NCI-H524 (cell line): ENCODE results near the gene RIMBP3B.
"Not testable (repeated sequence)": the region's sequence is repeated elsewhere in the genome, so short reads cannot be mapped to it uniquely, and the experiment has no call there.

Experiments used
- DNase-seq, 2 experiments: peaks; one replicate each; lab custom pipeline; 2025; lab: John Stamatoyannopoulos, UW

Gene RIMBP3B, protein sequence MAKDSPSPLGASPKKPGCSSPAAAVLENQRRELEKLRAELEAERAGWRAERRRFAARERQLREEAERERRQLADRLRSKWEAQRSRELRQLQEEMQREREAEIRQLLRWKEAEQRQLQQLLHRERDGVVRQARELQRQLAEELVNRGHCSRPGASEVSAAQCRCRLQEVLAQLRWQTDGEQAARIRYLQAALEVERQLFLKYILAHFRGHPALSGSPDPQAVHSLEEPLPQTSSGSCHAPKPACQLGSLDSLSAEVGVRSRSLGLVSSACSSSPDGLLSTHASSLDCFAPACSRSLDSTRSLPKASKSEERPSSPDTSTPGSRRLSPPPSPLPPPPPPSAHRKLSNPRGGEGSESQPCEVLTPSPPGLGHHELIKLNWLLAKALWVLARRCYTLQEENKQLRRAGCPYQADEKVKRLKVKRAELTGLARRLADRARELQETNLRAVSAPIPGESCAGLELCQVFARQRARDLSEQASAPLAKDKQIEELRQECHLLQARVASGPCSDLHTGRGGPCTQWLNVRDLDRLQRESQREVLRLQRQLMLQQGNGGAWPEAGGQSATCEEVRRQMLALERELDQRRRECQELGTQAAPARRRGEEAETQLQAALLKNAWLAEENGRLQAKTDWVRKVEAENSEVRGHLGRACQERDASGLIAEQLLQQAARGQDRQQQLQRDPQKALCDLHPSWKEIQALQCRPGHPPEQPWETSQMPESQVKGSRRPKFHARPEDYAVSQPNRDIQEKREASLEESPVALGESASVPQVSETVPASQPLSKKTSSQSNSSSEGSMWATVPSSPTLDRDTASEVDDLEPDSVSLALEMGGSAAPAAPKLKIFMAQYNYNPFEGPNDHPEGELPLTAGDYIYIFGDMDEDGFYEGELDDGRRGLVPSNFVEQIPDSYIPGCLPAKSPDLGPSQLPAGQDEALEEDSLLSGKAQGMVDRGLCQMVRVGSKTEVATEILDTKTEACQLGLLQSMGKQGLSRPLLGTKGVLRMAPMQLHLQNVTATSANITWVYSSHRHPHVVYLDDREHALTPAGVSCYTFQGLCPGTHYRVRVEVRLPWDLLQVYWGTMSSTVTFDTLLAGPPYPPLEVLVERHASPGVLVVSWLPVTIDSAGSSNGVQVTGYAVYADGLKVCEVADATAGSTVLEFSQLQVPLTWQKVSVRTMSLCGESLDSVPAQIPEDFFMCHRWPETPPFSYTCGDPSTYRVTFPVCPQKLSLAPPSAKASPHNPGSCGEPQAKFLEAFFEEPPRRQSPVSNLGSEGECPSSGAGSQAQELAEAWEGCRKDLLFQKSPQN (N-terminal part only)

DNA sequence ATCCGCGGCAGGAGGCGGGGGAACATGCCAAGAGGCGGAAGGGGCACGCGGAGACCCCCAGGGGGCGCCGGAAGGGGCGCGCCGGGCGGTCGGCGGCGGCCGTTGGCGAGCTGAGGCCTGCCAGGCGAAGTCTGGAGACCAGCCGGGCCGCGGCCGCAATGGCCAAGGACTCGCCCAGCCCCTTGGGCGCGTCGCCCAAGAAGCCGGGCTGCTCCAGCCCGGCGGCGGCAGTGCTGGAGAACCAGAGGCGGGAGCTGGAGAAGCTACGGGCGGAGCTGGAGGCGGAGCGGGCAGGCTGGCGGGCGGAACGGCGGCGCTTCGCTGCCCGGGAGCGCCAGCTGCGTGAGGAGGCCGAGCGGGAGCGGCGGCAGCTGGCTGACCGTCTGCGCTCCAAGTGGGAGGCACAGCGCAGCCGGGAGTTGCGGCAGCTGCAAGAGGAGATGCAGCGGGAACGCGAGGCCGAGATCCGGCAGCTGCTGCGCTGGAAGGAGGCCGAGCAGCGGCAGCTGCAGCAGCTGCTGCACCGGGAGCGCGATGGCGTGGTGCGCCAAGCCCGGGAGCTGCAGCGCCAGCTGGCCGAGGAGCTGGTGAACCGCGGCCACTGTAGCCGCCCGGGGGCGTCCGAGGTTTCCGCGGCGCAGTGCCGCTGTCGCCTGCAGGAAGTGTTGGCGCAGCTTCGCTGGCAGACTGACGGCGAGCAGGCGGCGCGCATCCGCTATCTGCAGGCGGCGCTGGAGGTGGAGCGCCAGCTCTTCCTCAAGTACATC lies at the start of gene RIMBP3B:
Gene RIMBP3B (plus strand): TSS at position 51 of the 767 bp plus-strand sequence. CDS start 108 bp downstream, at position 159.
- DNase-seq, result not testable (repeated sequence)

DNA sequence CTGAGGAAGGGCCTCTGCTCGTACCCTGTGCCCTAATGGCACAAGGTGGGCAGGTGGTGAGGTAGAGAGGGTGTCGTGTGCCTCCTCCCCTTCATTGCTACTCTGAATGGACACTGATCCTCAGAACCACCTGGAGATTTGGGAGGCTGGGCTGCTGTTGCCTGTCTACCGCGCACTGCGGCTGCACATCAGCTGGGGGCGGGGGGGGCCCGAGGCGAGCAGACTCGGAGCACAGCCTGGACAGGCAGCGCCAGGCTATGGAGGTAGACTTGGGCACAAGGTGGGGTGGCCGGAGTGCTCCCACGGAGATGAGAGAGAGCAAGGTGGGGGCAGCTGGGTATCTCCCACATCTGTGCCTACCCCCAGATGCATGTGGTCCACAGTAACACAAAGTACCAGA lies 26.0 kb upstream of the RIMBP3B start:
- not testable (repeated sequence) for DNase-seq

- DNase-seq, result not testable (repeated sequence)
Observed at GRCh38 chr22:21360525-21360924, 23.0 kb upstream of the RIMBP3B start.

DNA sequence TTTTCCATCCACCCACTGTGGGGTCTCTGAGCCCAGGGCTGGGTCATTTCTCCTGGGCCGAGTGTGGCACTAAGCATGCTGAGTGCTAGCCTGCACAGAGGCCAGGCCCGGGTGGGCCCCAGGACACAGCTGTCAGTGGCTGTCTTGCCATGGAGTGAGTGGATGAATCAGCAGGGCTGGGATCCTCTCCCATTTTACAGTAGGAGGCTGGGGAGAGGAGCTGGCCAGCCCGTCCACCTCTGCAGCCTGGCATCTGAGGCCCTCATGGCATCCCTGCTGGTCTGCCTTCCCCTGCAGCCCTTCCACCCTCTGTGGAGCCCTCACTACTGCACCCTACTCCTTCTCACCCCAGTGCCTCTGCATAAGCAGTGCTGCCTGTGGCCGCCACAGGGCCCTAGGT lies 21.1 kb upstream of the RIMBP3B start:
- not testable (repeated sequence) for DNase-seq

GRCh38 chr22:21363061-21363460 lies 20.5 kb upstream of the RIMBP3B start:
- DNase-seq, result not testable (repeated sequence)

- DNase-seq, result not testable (repeated sequence)
Observed at GRCh38 chr22:21363803-21364202, 19.7 kb upstream of the RIMBP3B start.

DNA sequence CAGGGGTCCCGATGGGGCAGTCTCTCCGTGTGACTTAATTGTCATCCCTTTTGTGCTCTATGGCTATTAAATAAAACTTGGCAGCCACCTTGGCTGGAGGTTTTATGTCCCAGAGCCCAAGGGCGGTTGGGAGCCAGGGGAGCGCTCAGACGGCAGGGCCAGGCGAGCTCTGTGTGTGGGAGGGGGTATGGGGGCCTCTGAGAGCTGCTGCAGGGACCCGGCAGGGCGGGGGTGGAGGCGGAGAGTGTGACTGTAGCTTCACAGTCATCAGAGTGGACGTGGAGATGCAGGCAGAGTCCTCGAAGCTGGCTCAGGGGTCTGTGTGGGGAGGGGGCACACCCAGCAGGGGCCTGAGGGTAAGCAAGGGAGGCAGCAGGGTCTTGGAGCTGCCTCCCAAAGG lies 19.2 kb upstream of the RIMBP3B start:
- DNase-seq, result not testable (repeated sequence)

DNA sequence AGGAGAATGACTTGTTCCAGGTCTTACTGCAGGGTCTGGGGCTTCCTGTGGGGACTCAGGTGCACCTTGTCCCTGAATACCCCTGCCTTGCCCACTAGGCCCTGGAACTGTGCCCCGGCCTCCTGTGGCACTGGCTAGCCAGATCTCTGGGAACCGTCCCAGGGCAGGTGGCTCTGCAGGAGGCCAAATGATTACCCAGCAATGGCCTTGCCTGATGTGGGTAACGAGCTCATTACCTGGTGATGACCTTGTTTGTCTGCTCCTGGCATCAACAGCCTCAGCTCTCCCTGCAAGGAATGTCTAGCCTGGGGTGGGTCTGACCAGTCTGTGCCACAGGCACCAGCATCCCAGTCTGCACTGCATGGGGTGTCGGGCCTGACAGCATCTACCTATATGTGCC lies 18.2 kb upstream of the RIMBP3B start:
- not testable (repeated sequence) for DNase-seq

DNA sequence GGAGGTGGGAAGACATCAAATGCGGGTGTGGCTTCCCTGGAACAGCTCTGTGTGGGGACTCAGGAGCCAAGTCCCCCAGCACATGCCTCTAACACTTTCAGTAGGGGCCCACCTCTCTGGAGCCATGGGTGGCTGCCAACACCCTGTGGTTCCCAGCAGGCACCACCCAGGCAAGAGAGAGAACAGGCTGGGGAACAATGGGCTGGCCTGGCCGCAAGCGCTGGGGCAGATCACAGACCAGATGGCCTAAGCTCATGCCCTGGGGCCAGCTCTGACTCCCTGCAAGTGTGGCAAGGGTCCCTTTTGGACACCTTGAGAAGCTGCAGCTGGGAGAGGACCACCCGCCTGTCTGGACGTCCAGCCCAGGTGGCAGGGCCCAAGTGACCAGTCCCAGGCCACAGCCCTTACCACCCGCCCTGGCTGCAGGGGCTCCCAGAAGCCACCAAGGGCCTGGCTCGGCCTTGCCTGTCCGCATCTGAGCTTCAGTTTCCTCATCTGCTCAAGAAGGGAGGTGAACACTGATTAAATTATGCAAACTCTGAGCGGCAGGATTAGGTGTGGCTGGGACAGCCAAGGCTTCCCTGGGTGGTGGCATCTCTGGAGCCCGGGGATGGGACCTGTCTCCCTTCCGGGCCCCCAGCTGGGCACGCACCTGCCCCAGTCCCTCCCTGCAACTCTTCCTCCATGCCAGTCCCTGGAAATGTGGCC lies 14.8 kb upstream of the RIMBP3B start:
- not testable (repeated sequence) for DNase-seq

- DNase-seq, result not testable (repeated sequence)
Observed at GRCh38 chr22:21375880-21376279, 7.7 kb upstream of the RIMBP3B start.

DNA sequence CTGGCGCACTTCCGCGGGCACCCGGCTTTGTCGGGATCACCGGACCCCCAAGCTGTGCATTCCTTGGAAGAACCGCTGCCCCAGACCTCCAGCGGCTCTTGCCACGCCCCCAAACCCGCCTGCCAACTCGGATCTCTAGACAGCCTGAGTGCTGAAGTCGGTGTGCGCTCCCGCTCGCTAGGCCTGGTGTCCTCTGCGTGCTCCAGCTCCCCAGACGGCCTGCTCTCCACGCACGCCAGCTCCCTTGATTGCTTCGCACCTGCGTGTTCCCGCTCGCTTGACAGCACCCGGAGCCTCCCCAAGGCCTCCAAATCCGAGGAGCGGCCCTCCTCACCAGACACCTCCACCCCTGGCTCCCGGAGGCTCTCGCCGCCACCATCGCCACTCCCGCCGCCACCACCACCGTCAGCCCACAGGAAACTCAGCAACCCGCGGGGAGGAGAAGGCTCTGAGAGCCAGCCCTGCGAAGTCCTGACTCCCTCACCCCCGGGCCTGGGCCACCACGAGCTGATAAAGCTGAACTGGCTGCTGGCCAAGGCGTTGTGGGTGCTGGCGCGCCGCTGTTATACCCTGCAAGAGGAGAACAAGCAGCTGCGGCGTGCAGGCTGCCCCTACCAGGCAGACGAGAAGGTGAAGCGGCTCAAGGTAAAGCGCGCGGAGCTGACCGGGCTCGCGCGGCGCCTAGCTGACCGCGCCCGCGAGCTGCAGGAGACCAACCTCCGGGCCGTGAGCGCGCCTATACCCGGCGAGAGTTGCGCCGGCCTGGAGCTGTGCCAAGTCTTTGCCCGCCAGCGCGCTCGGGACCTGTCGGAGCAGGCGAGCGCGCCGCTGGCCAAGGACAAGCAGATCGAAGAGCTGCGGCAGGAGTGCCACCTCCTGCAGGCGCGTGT lies 1.2 kb downstream of the RIMBP3B start:
- not testable (repeated sequence) for DNase-seq

- not testable (repeated sequence) for DNase-seq
Observed at GRCh38 chr22:21389480-21389879, 5.9 kb downstream of the RIMBP3B start.

DNA sequence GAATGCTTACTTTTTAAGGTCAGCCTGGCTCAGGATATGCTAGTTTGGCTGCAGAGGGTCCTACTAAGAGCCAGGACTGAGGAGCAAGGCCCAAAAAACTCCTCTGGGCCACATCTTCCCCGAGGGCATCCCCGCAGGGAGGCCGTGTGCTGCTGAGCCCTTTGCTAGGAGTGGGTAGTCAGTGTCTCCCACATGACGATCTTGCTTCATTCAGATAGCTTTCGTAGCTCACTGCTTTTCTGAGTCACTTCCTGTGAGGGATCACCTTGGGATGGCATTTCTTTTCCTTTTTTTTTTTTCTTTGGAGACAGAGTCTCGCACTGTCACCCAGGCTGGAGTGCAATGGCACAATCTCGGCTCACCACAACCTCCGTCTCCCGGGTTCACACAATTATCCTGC lies 6.5 kb downstream of the RIMBP3B start:
- DNase-seq, result not testable (repeated sequence)

GRCh38 chr22:21394613-21395012 lies 11.1 kb downstream of the RIMBP3B start:
- not testable (repeated sequence) for DNase-seq

DNA sequence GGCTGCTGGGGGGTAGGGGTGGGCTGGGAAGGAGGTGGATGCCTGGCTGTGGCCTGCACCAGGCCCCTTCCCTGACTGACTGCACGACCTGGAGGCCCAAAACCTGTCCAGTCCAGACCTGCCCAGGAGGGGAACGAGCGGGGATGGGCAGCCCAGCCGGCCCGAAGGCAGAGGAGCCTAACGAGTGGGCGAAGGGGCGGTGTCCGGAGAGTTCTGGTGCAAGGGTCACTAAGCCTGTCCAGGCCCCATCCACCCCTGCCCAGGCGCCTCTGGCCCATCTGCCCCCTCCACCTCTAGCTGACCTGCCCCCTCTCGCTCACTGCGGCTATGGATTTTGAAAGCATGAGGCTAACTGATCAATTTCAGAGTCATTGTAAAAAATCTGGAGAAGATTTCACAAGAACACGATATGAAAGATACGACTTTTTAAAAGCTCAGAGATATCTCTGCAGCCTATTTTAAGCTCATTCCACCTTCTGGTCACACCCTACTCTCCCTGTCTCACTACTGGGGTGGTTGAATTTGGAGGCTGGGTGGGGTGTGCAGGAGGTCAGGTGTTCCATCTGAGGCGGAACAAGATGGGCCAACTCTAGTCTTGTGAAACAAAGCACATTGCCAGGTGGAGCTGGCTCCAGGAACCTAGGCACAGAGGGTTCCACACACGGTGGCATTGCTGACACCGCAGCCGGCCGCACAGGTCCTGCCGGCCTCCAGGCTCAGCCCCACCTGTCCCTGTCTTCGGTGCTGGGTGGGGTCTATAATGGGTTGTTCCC lies 17.8 kb downstream of the RIMBP3B start:
- DNase-seq, result not testable (repeated sequence)

DNA sequence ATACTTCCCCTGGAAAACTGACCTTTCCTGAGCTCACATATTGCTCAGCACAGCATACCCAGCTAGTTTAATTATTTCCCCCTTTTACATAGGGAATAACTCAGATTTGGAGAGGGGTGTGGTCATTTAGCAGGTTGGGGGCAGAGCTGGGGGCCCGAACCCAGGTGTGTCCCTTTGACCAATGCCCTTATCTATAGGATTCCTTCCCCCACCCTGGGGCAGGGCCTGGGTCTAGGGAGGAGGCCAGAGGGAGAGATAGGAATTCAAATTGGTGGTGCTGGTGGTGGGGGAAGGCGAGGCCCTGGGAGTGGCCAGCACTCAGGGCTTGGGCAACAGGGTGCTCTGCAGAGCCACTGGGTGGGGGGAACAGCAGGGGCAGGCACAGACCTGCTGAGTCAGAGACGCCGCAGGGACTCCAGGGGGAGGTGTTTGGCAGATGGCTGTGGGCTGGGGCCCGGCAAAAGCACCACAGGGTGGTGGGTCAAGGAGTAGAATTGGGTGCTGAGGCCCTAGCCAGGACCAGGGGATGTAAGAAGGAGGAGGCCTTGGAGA lies 19.3 kb downstream of the RIMBP3B start:
- DNase-seq, result not testable (repeated sequence)

DNA sequence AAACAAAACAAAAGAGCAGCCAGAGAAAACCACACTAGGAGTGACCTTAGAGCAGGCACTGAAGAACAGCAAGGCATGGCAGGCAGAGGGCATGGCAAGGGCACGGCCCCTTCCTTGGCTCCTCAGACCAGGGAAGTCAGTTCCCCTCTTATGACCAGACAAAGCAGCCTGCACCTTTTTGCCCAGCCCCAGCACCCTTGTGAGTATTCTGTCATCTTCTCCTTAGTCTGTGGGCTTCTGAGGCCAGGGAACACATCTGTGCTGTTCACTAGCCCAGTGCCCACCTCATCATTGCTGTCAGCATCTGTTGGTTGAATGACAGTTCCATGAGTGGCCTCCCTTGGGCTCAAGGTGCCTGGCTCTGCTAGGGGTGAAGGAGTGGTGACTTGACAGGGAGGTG lies 23.6 kb downstream of the RIMBP3B start:
- not testable (repeated sequence) for DNase-seq

DNA sequence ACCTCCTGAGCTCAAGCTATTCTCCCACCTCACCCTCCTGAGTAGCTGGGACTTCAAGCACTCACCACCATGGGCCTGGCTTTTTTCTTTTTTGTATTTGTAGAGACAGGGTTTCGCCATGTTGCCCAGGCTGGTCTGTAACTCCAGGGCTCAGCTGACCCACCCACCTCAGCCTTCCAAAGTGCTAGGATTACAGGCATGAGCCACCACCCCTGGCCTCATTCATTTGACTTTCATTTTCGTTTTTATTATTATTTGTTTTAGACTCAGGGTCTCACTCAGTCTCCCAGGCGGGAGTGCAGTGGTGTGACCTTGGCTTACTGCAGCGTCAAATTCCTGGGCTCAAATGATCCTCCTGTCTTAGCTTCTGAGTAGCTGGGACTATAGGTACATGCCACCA lies 24.2 kb downstream of the RIMBP3B start:
- DNase-seq, result not testable (repeated sequence)
